22Rv1 (cell line): ENCODE measurements around the gene PCED1B.

Experiments used
- ZFX ChIP-seq: fragments of 450-650 bp; IDR thresholded peaks from 2 replicates; pipeline ENCODE4 v1.6.1; 2017; ENCODE audit warnings: antibody characterized with exemption, borderline replicate concordance
- TF ChIP-seq, protein P1 (sequence below): fragments of 450-650 bp; IDR thresholded peaks from 2 replicates; pipeline ENCODE4 v1.5.1; 2017; ENCODE audit warnings: mild to moderate bottlenecking

DNA sequence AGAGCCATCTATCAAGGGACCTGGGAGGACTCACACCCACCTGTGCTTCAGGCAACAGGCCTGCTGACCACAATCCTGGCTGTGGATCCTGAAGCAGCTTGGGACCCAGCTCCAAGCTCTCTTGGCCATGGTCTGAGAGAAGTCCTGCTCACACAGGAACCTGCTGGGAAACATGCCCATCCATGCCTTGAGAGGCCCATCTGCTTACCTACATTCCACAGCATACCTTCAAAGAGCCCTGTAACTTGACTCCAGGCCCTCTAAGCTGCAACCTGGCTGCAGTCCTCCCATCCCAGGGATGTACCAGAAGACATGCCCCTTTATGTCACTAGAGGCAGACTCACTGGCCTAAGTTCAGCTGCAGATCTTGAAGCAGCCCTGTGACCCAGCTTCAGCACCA, 62.0 kb downstream of the PCED1B start:
- TF ChIP-seq, protein P1, sequence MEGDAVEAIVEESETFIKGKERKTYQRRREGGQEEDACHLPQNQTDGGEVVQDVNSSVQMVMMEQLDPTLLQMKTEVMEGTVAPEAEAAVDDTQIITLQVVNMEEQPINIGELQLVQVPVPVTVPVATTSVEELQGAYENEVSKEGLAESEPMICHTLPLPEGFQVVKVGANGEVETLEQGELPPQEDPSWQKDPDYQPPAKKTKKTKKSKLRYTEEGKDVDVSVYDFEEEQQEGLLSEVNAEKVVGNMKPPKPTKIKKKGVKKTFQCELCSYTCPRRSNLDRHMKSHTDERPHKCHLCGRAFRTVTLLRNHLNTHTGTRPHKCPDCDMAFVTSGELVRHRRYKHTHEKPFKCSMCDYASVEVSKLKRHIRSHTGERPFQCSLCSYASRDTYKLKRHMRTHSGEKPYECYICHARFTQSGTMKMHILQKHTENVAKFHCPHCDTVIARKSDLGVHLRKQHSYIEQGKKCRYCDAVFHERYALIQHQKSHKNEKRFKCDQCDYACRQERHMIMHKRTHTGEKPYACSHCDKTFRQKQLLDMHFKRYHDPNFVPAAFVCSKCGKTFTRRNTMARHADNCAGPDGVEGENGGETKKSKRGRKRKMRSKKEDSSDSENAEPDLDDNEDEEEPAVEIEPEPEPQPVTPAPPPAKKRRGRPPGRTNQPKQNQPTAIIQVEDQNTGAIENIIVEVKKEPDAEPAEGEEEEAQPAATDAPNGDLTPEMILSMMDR, result no peak
- no peak for TF ChIP-seq ZFX
